HCT116 (cell line): ENCODE data around the gene PRSS2. TPM values are rescaled to one million over a fixed set of nuclear protein-coding genes. Genes with fewer than 3 reads are reported as not detected.

Source experiments
- ATAC-seq: fragments of 200-7000 bp; cut with Tn5 transposase; 2 replicates; pipeline ENCODE4 v1.9.1; 2020; ENCODE audit warnings: mild to moderate bottlenecking, moderate library complexity
- BruUV-seq: library from RNA; stranded (reverse); fragments of 400-500 nt; replicated peaks from 2 replicates; lab custom pipeline; 2021; lab: Mats Ljungman, UMichigan
- CTCF ChIA-PET: fragments of 300-600 bp; sonication (Branson Sonifier 250); formaldehyde crosslinking; loops from one replicate; lab custom pipeline; 2021; ENCODE audit warnings: antibody characterized with exemption; lab: Charles Lee
- POLR2A ChIA-PET: fragments of 300-600, 350-600 bp; sonication (Branson Sonifier 250); formaldehyde crosslinking; loops from one replicate; lab custom pipeline; 2021; ENCODE audit warnings: antibody characterized with exemption; lab: Charles Lee
- RAD21 ChIA-PET, 2 experiments: fragments of 300-600 bp; sonication (Branson Sonifier 250); formaldehyde crosslinking; loops; one replicate each; lab custom pipeline; 2023; ENCODE audit warnings: low total read pairs in 2 of 2; ENCODE audit not compliant: uncharacterized antibody in 2 of 2, unreplicated experiment in 2 of 2, low non-redundant PET in 1 of 2; lab: Charles Lee
- DNase-seq: peaks from one replicate; pipeline ENCODE4 v3.0.0-alpha.2; 2010; ENCODE audit warnings: low read depth, low spot score
- H2AFZ ChIP-seq: fragments of 200-600 bp; shearing (Covaris generic), sonication (generic); 2 replicates; pipeline ENCODE4 v1.6.1; 2017; ENCODE audit warnings: low read depth, mixed run types, mixed read lengths, antibody characterized with exemption, low read length; ENCODE audit not compliant: poor library complexity, severe bottlenecking
- H3K27ac ChIP-seq: 2 replicates; pipeline ENCODE4 v1.5.1; 2012; ENCODE audit warnings: low read depth, low read length
- H3K27me3 ChIP-seq: fragments of 200-600 bp; sonication (generic); 2 replicates; pipeline ENCODE4 v1.6.1; 2016; ENCODE audit warnings: mixed run types, low read length, mixed read lengths; ENCODE audit not compliant: insufficient read depth
- H3K36me3 ChIP-seq, 2 experiments: fragments of 200-500 bp in 1 of 2; fragments of 200-600 bp in 1 of 2; sonication (Bioruptor generic) in 1 of 2; sonication (generic) in 1 of 2; 2 replicates each; pipeline versions ENCODE4 v1.5.1 to v1.6.1; 2014 to 2016; ENCODE audit warnings: low read length in 2 of 2, inconsistent platforms in 1 of 2, mixed read lengths in 1 of 2, mixed run types in 1 of 2; ENCODE audit not compliant: insufficient read depth in 2 of 2, control insufficient read depth in 1 of 2
- H3K4me1 ChIP-seq, 2 experiments: fragments of 200-600 bp in 1 of 2; sonication (generic) in 1 of 2; 2 replicates each; pipeline versions ENCODE4 v1.5.1 to v1.6.1; 2012 to 2017; ENCODE audit warnings: low read length in 2 of 2, inconsistent platforms in 1 of 2, mild to moderate bottlenecking in 1 of 2, mixed read lengths in 1 of 2, mixed run types in 1 of 2, moderate library complexity in 1 of 2; ENCODE audit not compliant: insufficient read depth in 2 of 2, control insufficient read depth in 1 of 2
- H3K4me2 ChIP-seq: fragments of 200-600 bp; sonication (generic); 2 replicates; pipeline ENCODE4 v1.6.1; 2017; ENCODE audit warnings: mixed run types, low read length, mixed read lengths
- H3K4me3 ChIP-seq, 2 experiments: fragments of 200-600 bp in 1 of 2; sonication (generic) in 1 of 2; replicated peaks in 1 of 2; 2 replicates each; pipeline ENCODE4 v1.5.1; 2011 to 2016; ENCODE audit warnings: low read length in 2 of 2, control low read depth in 1 of 2, low read depth in 1 of 2, mild to moderate bottlenecking in 1 of 2, mixed read lengths in 1 of 2, mixed run types in 1 of 2
- H3K79me2 ChIP-seq: fragments of 200-600 bp; sonication (generic); 2 replicates; pipeline ENCODE4 v1.6.1; 2017; ENCODE audit warnings: mild to moderate bottlenecking, mixed run types, low read length, moderate library complexity, mixed read lengths; ENCODE audit not compliant: insufficient read depth
- H3K9ac ChIP-seq: fragments of 200-600 bp; sonication (generic); 2 replicates; pipeline ENCODE4 v1.6.1; 2016; ENCODE audit warnings: low read length, mixed read lengths
- H3K9me2 ChIP-seq: fragments of 200-600 bp; sonication (generic), shearing (Covaris generic); 2 replicates; pipeline ENCODE4 v1.6.1; 2017; ENCODE audit warnings: mixed run types, mild to moderate bottlenecking, moderate library complexity; ENCODE audit not compliant: insufficient read depth
- H3K9me3 ChIP-seq, 2 experiments: fragments of 200-500 bp in 1 of 2; fragments of 200-600 bp in 1 of 2; sonication (Bioruptor generic) in 1 of 2; sonication (generic) in 1 of 2; 2 replicates each; pipeline ENCODE4 v1.6.1; 2014 to 2017; ENCODE audit warnings: low read length in 2 of 2, mixed read lengths in 2 of 2, inconsistent platforms in 1 of 2, low read depth in 1 of 2, mild to moderate bottlenecking in 1 of 2, mixed run types in 1 of 2, moderate library complexity in 1 of 2; ENCODE audit not compliant: control insufficient read depth in 1 of 2, insufficient read depth in 1 of 2
- H4K20me1 ChIP-seq: fragments of 200-600 bp; sonication (generic), shearing (Covaris generic); 2 replicates; pipeline ENCODE4 v1.6.1; 2017; ENCODE audit warnings: mixed run types, mild to moderate bottlenecking, moderate library complexity; ENCODE audit not compliant: insufficient read depth
- CBX3 ChIP-seq: IDR thresholded peaks from 2 replicates; pipeline ENCODE4 v1.6.1; 2012; ENCODE audit warnings: low read depth
- CEBPB ChIP-seq: IDR thresholded peaks from 2 replicates; pipeline ENCODE4 v1.6.1; 2012; ENCODE audit warnings: low read depth
- CTCF ChIP-seq, 3 experiments: fragments of 200-600 bp in 1 of 3; sonication (generic) in 1 of 3; IDR thresholded peaks in 2 of 3; conservative IDR thresholded peaks in 1 of 3; 2 replicates each; pipeline ENCODE4 v1.5.1; 2012 to 2017; ENCODE audit warnings: low read depth in 2 of 3, low read length in 2 of 3, antibody characterized with exemption in 1 of 3, borderline replicate concordance in 1 of 3, control low read depth in 1 of 3, mild to moderate bottlenecking in 1 of 3, mixed read lengths in 1 of 3, mixed run types in 1 of 3, moderate library complexity in 1 of 3; ENCODE audit not compliant: insufficient read depth in 1 of 3
- EGR1 ChIP-seq: IDR thresholded peaks from 2 replicates; pipeline ENCODE4 v1.6.1; 2012; ENCODE audit warnings: low read depth
- ELF1 ChIP-seq: IDR thresholded peaks from 2 replicates; pipeline ENCODE4 v1.6.1; 2012; ENCODE audit warnings: low read depth, borderline replicate concordance
- EZH2 ChIP-seq: fragments of 200-600 bp; sonication (generic); IDR thresholded peaks from 2 replicates; pipeline ENCODE4 v1.6.1; 2017; ENCODE audit warnings: antibody characterized with exemption, mixed run types
- EZH2phosphoT487 ChIP-seq: fragments of 200-600 bp; IDR thresholded peaks from 2 replicates; pipeline ENCODE4 v1.6.1; 2018; ENCODE audit warnings: antibody characterized with exemption, borderline replicate concordance
- FOSL1 ChIP-seq: IDR thresholded peaks from 2 replicates; pipeline ENCODE4 v1.6.1; 2012; ENCODE audit warnings: low read depth
- MAX ChIP-seq: IDR thresholded peaks from 2 replicates; pipeline ENCODE4 v1.6.1; 2012
- POLR2A ChIP-seq: IDR thresholded peaks from 2 replicates; pipeline ENCODE4 v1.7.0; 2011; ENCODE audit warnings: borderline replicate concordance; ENCODE audit not compliant: insufficient read depth, insufficient read length; ENCODE audit errors: extremely low read depth
- POLR2AphosphoS5 ChIP-seq: IDR thresholded peaks from 2 replicates; pipeline ENCODE4 v1.6.1; 2011; ENCODE audit warnings: mild to moderate bottlenecking, low read depth, low read length, moderate library complexity
- REST ChIP-seq: IDR thresholded peaks from 2 replicates; pipeline ENCODE4 v1.6.1; 2012; ENCODE audit warnings: low read depth
- SIN3A ChIP-seq: IDR thresholded peaks from 2 replicates; pipeline ENCODE4 v1.6.1; 2012; ENCODE audit warnings: low read depth
- SP1 ChIP-seq: IDR thresholded peaks from 2 replicates; pipeline ENCODE4 v1.6.1; 2012; ENCODE audit warnings: low read depth
- TCF7L2 ChIP-seq: IDR thresholded peaks from 2 replicates; pipeline ENCODE4 v1.7.0; 2011; ENCODE audit warnings: borderline replicate concordance, inconsistent platforms; ENCODE audit not compliant: insufficient read depth, insufficient read length; ENCODE audit errors: extremely low read depth
- YY1 ChIP-seq: IDR thresholded peaks from 2 replicates; pipeline ENCODE4 v1.6.1; 2011; ENCODE audit warnings: low read length, low read depth, moderate library complexity, mild to moderate bottlenecking; ENCODE audit not compliant: insufficient replicate concordance; ENCODE audit errors: extremely low read depth
- ZBTB33 ChIP-seq: IDR thresholded peaks from 2 replicates; pipeline ENCODE4 v1.6.1; 2011; ENCODE audit warnings: mild to moderate bottlenecking, low read length, moderate library complexity; ENCODE audit not compliant: insufficient replicate concordance; ENCODE audit errors: extremely low read depth
- intact Hi-C: fragments of 100-400 bp; cut with micrococcal nuclease; formaldehyde crosslinking; loops from 2 replicates; pipeline ENCODE4 v1.10.0; 2022
- total RNA-seq: library from RNA; stranded (reverse); gene quantifications from one replicate; pipeline ENCODE4 v1.2.1, GENCODE V29; 2021; ENCODE audit not compliant: unreplicated experiment

The PRSS2 gene
- total RNA-seq, 1 experiment from 2014 or later, result 36.8 TPM

GRCh38 chr7:142720986-142721385, 49.8 kb upstream of the PRSS2 start:
- Histone ChIP-seq H3K27ac (no peak overlapping the region), H3K4me1 (no peaks in the 10 kb centered on the region), H3K27me3 (peaks cover 11% of the 10 kb centered on the region; the same call in 1 of the 2 replicates), H3K36me3 (no peaks in the 10 kb centered on the region), H3K9me2 (no peaks in the 10 kb centered on the region), H4K20me1 (no peaks in the 10 kb centered on the region), H3K9me3 (no peaks in the 10 kb centered on the region), H3K4me3 (no peak overlapping the region), H3K9ac (no peak overlapping the region), H3K79me2 (no peaks in the 10 kb centered on the region), H3K4me2 (no peak overlapping the region), H2AFZ (no peak overlapping the region)
- ChIA-PET RAD21 (no interaction called here), CTCF (no interaction called here), POLR2A (no interaction called here)
- intact Hi-C loops, result no loop called here
- no TSS peak for BruUV-seq
- DNase-seq, result no peak
- no peak for ATAC-seq
- no peak for TF ChIP-seq POLR2A
- no peak for TF ChIP-seq POLR2AphosphoS5
- TF ChIP-seq CBX3, result no peak
- TF ChIP-seq FOSL1, result no peak
- TF ChIP-seq SIN3A, result no peak
- no peak for TF ChIP-seq TCF7L2
- no peak for TF ChIP-seq CEBPB
- no peak for TF ChIP-seq MAX
- TF ChIP-seq EZH2phosphoT487, result no peak
- no peak for TF ChIP-seq EGR1
- TF ChIP-seq YY1, result no peak
- TF ChIP-seq ELF1, result no peak
- TF ChIP-seq SP1, result no peak
- TF ChIP-seq ZBTB33, result no peak
- TF ChIP-seq CTCF (IDR thresholded peaks at IDR 0.05 in 2 of 3, conservative IDR thresholded peaks at IDR 0.05 in 1 of 3; ENCODE audit: borderline replicate concordance in 1 of 3, insufficient read depth in 1 of 3, low read depth in 2 of 3, low read length in 2 of 3), result no peak
- TF ChIP-seq EZH2, result no peak
- no peak for TF ChIP-seq REST
